Left renal pelvis (tissue), 4 donors: ENCODE data around the gene DDIT3. TPM values are rescaled to one million over a fixed set of nuclear protein-coding genes. Genes with fewer than 3 reads are reported as not detected.

ENCODE experiments used
- DNase-seq, 4 donors: peaks; one replicate each; pipeline ENCODE4 v3.0.0-alpha.2; 2013; ENCODE audit warnings: low read depth in 4 of 4, low spot score in 3 of 4
- polyA plus RNA-seq, 4 donors: library from polyadenylated mRNA; unstranded; fragments of 120-200 nt; gene quantifications; one replicate each; pipeline ENCODE4 v1.2.1, GENCODE V29; 2013; ENCODE audit not compliant: insufficient read length in 4 of 4

The DDIT3 gene
- polyA plus RNA-seq, 4 donors, result 16.3 to 34.6 (median 29.8) TPM

- DNase-seq, result no peak
These were observed 48.7 kb downstream of the DDIT3 start for GRCh38 chr12:57471661-57472060.

- DNase-seq, result no peak
These were observed 49.2 kb downstream of the DDIT3 start for GRCh38 chr12:57470970-57471656.

GRCh38 chr12:57470286-57470969, 49.9 kb downstream of the DDIT3 start:
- no peak for DNase-seq

- no peak for DNase-seq
These were observed 50.8 kb downstream of the DDIT3 start for GRCh38 chr12:57469296-57470164.

- DNase-seq, result no peak
These were observed 52.4 kb downstream of the DDIT3 start for GRCh38 chr12:57467915-57468314.

- no peak for DNase-seq
These were observed 53.0 kb downstream of the DDIT3 start for GRCh38 chr12:57467212-57467874.

Other genes starting within 250 kb of the DDIT3 start
- 10 to 100 TPM; 65.5 to 99.8 (median 76.4) TPM for gene R3HDM2, start 89.5 kb downstream of the DDIT3 start, polyA plus RNA-seq
- gene INHBC, start 85.7 kb downstream of the DDIT3 start, polyA plus RNA-seq, result under 1 TPM; 0.11 to 0.26 (median 0.17) TPM
- under 1 TPM; 0.36 to 0.78 (median 0.72) TPM for gene INHBE, start 65.2 kb downstream of the DDIT3 start, polyA plus RNA-seq
- gene GLI1, start 60.7 kb downstream of the DDIT3 start, polyA plus RNA-seq, result 10 to 100 TPM; 16.2 to 62.3 (median 22.1) TPM
- 1 to 10 TPM; 1.9 to 5.5 (median 2.9) TPM for gene ARHGAP9, start 40.6 kb downstream of the DDIT3 start, polyA plus RNA-seq
- 100 to 1,000 TPM in 3 of 4 donors, 10 to 100 TPM in 1; 94.7 to 164 (median 118) TPM for gene MARS1, start 32.4 kb downstream of the DDIT3 start, polyA plus RNA-seq
- 10 to 100 TPM; 52.6 to 99.8 (median 61.2) TPM for gene MBD6, start 2.3 kb upstream of the DDIT3 start, polyA plus RNA-seq
- gene DCTN2, start 26.7 kb upstream of the DDIT3 start, polyA plus RNA-seq, result 100 to 1,000 TPM; 144 to 176 (median 167) TPM
- 1 to 10 TPM in 2 of 4 donors, under 1 TPM in 2; 0.64 to 1.1 (median 0.86) TPM for gene KIF5A, start 29.5 kb upstream of the DDIT3 start, polyA plus RNA-seq
- gene PIP4K2C, start 70.7 kb upstream of the DDIT3 start, polyA plus RNA-seq, result 10 to 100 TPM; 21.9 to 47.1 (median 39.6) TPM
- gene DTX3, start 84.3 kb upstream of the DDIT3 start, polyA plus RNA-seq, result 10 to 100 TPM; 53.9 to 82.4 (median 62.2) TPM
- 100 to 1,000 TPM in 1 of 4 donors, 10 to 100 TPM in 3; 33.6 to 101 (median 36.9) TPM for gene ARHGEF25, start 90.9 kb upstream of the DDIT3 start, polyA plus RNA-seq
- gene B4GALNT1, start 112.7 kb upstream of the DDIT3 start, polyA plus RNA-seq, result 1 to 10 TPM in 1 of 4 donors, under 1 TPM in 3; 0.79 to 6.1 (median 0.93) TPM
- gene OS9, start 173.6 kb upstream of the DDIT3 start, polyA plus RNA-seq, result 100 to 1,000 TPM; 189 to 235 (median 201) TPM
- gene AGAP2, start 218.2 kb upstream of the DDIT3 start, polyA plus RNA-seq, result 1 to 10 TPM in 3 of 4 donors, under 1 TPM in 1; 0.79 to 1.5 (median 1.4) TPM
- gene TSPAN31, start 224.5 kb upstream of the DDIT3 start, polyA plus RNA-seq, result 100 to 1,000 TPM in 2 of 4 donors, 10 to 100 TPM in 2; 67.7 to 108 (median 102) TPM
- 100 to 1,000 TPM; 199 to 236 (median 214) TPM for gene CDK4, start 231.8 kb upstream of the DDIT3 start, polyA plus RNA-seq
- gene MARCHF9, start 234.6 kb upstream of the DDIT3 start, polyA plus RNA-seq, result 10 to 100 TPM in 3 of 4 donors, 1 to 10 TPM in 1; 9.9 to 25.9 (median 16.3) TPM
- gene CYP27B1, start 246.6 kb upstream of the DDIT3 start, polyA plus RNA-seq, result 1 to 10 TPM in 2 of 4 donors, under 1 TPM in 2; 0.72 to 2.2 (median 0.96) TPM